ENCODE data around the gene KHK.

KHK gene

DNA sequence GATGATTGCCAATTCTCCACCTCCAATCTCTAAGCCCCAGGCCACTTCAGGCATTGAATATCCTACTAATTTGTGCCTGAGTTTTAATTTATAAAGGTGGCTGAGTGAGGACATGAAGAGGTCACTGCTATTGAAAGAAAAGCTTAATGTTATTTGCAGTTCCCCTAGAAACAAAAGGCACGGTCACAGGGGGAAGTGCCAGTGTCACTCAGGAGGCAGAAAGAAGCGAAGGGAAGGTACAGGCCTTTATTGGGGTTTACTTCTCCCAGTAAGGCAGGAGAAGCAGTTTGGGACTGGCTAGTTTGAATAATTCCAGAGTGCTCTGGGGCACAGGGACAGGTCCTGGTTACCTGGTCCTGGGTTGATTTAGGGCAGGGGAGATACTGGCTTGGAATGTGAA is 35.3 kb downstream of the KHK start:
- TF ChIP-seq, protein P1, sequence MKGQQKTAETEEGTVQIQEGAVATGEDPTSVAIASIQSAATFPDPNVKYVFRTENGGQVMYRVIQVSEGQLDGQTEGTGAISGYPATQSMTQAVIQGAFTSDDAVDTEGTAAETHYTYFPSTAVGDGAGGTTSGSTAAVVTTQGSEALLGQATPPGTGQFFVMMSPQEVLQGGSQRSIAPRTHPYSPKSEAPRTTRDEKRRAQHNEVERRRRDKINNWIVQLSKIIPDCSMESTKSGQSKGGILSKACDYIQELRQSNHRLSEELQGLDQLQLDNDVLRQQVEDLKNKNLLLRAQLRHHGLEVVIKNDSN (IDR thresholded peaks at IDR 0.05): no peak
- TF ChIP-seq, protein P2, sequence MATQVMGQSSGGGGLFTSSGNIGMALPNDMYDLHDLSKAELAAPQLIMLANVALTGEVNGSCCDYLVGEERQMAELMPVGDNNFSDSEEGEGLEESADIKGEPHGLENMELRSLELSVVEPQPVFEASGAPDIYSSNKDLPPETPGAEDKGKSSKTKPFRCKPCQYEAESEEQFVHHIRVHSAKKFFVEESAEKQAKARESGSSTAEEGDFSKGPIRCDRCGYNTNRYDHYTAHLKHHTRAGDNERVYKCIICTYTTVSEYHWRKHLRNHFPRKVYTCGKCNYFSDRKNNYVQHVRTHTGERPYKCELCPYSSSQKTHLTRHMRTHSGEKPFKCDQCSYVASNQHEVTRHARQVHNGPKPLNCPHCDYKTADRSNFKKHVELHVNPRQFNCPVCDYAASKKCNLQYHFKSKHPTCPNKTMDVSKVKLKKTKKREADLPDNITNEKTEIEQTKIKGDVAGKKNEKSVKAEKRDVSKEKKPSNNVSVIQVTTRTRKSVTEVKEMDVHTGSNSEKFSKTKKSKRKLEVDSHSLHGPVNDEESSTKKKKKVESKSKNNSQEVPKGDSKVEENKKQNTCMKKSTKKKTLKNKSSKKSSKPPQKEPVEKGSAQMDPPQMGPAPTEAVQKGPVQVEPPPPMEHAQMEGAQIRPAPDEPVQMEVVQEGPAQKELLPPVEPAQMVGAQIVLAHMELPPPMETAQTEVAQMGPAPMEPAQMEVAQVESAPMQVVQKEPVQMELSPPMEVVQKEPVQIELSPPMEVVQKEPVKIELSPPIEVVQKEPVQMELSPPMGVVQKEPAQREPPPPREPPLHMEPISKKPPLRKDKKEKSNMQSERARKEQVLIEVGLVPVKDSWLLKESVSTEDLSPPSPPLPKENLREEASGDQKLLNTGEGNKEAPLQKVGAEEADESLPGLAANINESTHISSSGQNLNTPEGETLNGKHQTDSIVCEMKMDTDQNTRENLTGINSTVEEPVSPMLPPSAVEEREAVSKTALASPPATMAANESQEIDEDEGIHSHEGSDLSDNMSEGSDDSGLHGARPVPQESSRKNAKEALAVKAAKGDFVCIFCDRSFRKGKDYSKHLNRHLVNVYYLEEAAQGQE (IDR thresholded peaks at IDR 0.05; ENCODE audit: low read depth): no peak
- no peak for TF ChIP-seq TAF1 (IDR thresholded peaks at IDR 0.05; ENCODE audit: low read depth)
- TF ChIP-seq, protein P3, sequence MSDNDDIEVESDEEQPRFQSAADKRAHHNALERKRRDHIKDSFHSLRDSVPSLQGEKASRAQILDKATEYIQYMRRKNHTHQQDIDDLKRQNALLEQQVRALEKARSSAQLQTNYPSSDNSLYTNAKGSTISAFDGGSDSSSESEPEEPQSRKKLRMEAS (IDR thresholded peaks at IDR 0.05): no peak
- no peak for TF ChIP-seq ZBTB7A (IDR thresholded peaks at IDR 0.05; ENCODE audit: low read depth)
- TF ChIP-seq CEBPB (IDR thresholded peaks at IDR 0.05): no peak
- TF ChIP-seq TEAD4 (IDR thresholded peaks at IDR 0.05): no peak
- no peak for TF ChIP-seq TCF12 (IDR thresholded peaks at IDR 0.05; ENCODE audit: low read depth)
- TF ChIP-seq EP300 (IDR thresholded peaks at IDR 0.05; ENCODE audit: borderline replicate concordance): no peak
- no peak for TF ChIP-seq YY1 (IDR thresholded peaks at IDR 0.05; ENCODE audit: low read depth)
- no peak for TF ChIP-seq EGR1 (IDR thresholded peaks at IDR 0.05)
- TF ChIP-seq CREB1 (IDR thresholded peaks at IDR 0.05; ENCODE audit: low read depth): no peak
- no peak for TF ChIP-seq RAD21 (IDR thresholded peaks at IDR 0.05; ENCODE audit: low read depth)

DNA sequence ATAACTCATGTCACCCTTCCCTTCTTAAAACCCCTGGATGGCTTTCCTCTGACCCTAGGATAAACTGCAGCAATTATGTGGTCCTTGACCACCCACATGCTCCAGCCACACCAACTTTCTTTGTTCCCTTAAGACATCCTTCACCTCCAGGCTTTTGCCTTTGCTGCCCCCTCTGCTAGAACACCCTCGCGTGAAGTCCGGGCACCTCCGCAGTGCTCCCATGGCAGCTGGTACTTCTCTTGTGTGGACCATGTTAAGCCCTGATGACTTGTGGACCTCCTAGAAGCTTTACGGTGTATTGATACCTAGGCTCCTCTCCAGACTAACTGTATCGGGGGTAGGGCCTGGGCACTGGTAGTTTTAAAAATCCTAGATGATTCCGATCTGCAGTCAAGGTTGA is 36.2 kb downstream of the KHK start:
- TF ChIP-seq NFIC (IDR thresholded peaks at IDR 0.05) (no peak), FOXM1 (IDR thresholded peaks at IDR 0.05; ENCODE audit: borderline replicate concordance, low read depth) (no peak), RAD21 (IDR thresholded peaks at IDR 0.05; ENCODE audit: low read depth) (no peak), EGR1 (IDR thresholded peaks at IDR 0.05) (no peak), TEAD4 (IDR thresholded peaks at IDR 0.05) (no peak), CEBPB (IDR thresholded peaks at IDR 0.05) (no peak), YY1 (IDR thresholded peaks at IDR 0.05; ENCODE audit: low read depth) (no peak), TCF12 (IDR thresholded peaks at IDR 0.05; ENCODE audit: low read depth) (no peak), EP300 (IDR thresholded peaks at IDR 0.05; ENCODE audit: borderline replicate concordance) (no peak), ZBTB7A (IDR thresholded peaks at IDR 0.05; ENCODE audit: low read depth) (no peak), TAF1 (IDR thresholded peaks at IDR 0.05; ENCODE audit: low read depth) (no peak), CREB1 (IDR thresholded peaks at IDR 0.05; ENCODE audit: low read depth) (no peak)
- TF ChIP-seq, protein P1 (IDR thresholded peaks at IDR 0.05): no peak
- TF ChIP-seq, protein P3 (IDR thresholded peaks at IDR 0.05): no peak
- TF ChIP-seq, protein P2 (IDR thresholded peaks at IDR 0.05; ENCODE audit: low read depth): no peak

DNA sequence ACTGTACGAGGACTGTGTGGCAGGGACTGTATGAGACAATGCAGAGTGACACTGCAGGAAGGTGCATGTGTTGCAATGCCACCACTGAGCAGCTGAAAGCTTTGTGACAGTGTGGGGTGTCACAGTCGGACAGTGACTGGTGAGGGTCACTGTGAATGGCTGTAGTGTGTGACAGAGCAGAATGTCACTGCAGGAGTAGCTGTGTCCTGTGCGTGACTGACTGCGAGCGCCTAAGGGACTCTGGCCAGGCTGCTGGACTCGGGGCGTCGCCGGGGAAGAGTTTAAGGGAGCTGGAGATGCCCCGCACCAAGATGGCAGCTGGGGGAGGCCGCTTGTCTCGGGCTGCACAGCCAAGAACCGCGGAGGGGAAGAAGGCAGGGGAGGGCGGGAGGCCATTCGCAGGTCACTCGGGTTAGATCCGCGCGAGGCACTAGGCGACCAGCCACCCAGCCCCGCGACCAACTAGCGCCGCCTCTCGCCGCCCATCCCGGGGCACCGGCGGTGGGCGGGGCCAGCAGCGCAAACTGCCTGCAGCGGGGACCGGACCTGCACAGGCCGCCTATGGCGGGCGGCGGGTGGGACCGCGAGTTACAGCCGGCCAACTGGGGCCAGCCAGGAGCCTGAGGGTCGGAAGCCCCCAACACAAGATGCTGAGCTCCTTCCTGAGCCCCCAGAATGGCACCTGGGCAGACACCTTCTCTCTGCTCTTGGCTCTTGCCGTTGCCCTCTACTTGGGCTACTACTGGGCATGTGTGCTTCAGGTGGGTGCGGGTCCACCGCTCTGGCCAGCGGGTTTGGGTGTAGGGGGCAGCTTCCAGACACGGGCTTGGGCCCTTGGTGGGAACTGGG is 37.0 kb downstream of the KHK start, which contains the start of gene ABHD1:
ABHD1 (plus strand) TSS at position 514 of the 849 bp plus-strand sequence; CDS start at position 648, 134 bp downstream.
- TF ChIP-seq RAD21 (IDR thresholded peaks at IDR 0.05; ENCODE audit: low read depth) (no peak), TCF12 (IDR thresholded peaks at IDR 0.05; ENCODE audit: low read depth) (no peak), TEAD4 (IDR thresholded peaks at IDR 0.05) (no peak), TAF1 (IDR thresholded peaks at IDR 0.05; ENCODE audit: low read depth) (peak; percentile 46; the same call in 1 of the 2 replicates), YY1 (IDR thresholded peaks at IDR 0.05; ENCODE audit: low read depth) (peak; percentile 86), NFIC (IDR thresholded peaks at IDR 0.05) (no peak)
- TF ChIP-seq, protein P3 (IDR thresholded peaks at IDR 0.05): no peak
- TF ChIP-seq, protein P1 (IDR thresholded peaks at IDR 0.05): no peak

DNA sequence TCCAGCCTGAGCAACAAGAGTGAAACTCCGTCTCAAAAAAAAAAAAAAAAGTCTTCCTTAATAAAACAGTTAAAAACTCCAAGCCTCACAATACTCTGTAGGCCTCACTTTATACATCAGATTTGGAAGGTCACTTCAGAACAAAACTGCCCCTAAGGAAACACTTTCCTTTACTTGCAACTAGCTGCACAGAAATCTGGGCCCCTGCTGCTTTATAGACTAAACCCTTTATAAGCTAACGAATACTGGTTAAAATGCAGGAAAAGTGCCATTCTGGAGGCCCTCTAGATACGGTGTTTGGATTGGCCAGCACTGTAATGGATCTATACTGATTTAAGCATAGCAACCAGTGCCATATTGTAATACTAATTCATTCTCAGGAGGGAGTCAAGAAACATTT is 38.5 kb downstream of the KHK start:
- TF ChIP-seq YY1 (IDR thresholded peaks at IDR 0.05; ENCODE audit: low read depth): no peak
- TF ChIP-seq, protein P1 (IDR thresholded peaks at IDR 0.05): no peak
- TF ChIP-seq TEAD4 (IDR thresholded peaks at IDR 0.05): no peak
- TF ChIP-seq, protein P3 (IDR thresholded peaks at IDR 0.05): no peak
- TF ChIP-seq TCF12 (IDR thresholded peaks at IDR 0.05; ENCODE audit: low read depth): no peak
- no peak for TF ChIP-seq EP300 (IDR thresholded peaks at IDR 0.05; ENCODE audit: borderline replicate concordance)
- TF ChIP-seq ZBTB7A (IDR thresholded peaks at IDR 0.05; ENCODE audit: low read depth): no peak
- no peak for TF ChIP-seq RAD21 (IDR thresholded peaks at IDR 0.05; ENCODE audit: low read depth)
